Measurements from ENCODE around the gene KCTD16. TPM values are rescaled to one million over a fixed set of nuclear protein-coding genes. Genes with fewer than 3 reads are reported as not detected.

The KCTD16 gene
- total and polyA plus RNA-seq, 2 donors (not counting 1 experiment from before 2014, with no cell fraction given), result not detected

GRCh38 chr5:144374637-144375036 is 204.0 kb downstream of the KCTD16 start:
- H3K4me1 Mint-ChIP-seq, result no peaks in the 10 kb centered on the region
- no peaks in the 10 kb centered on the region for H3K9me3 ChIP-seq (ENCODE audit: control extremely low read depth in 1 of 3, control insufficient read depth in 2 of 3, insufficient read depth in 1 of 3, low read length in 2 of 3)
- no peak overlapping the region for H3K9ac ChIP-seq (ENCODE audit: low read length)
- H3K27me3 Mint-ChIP-seq, result no peaks in the 10 kb centered on the region
- ChIA-PET POLR2A (no interaction called here), CTCF (no interaction called here)
- no peaks in the 10 kb centered on the region for H3K4me1 ChIP-seq (ENCODE audit: control insufficient read depth in 2 of 2, insufficient read depth in 2 of 2, low read length in 2 of 2)
- intact Hi-C loops (cut with micrococcal nuclease), result no loop called here
- no peaks in the 10 kb centered on the region for H3K9me3 Mint-ChIP-seq (ENCODE audit: insufficient read depth)
- no peak overlapping the region for H3K27ac ChIP-seq (ENCODE audit: low read length in 2 of 2)
- H3K4me3 Mint-ChIP-seq, result no peak overlapping the region
- no peaks in the 10 kb centered on the region for H4K20me1 ChIP-seq (ENCODE audit: control insufficient read depth, insufficient read depth, low read length, poor library complexity, severe bottlenecking)
- no peaks in the 10 kb centered on the region for H3K27me3 ChIP-seq (replicated peaks in 1 of 4; ENCODE audit: control extremely low read depth in 1 of 4, control insufficient read depth in 3 of 4, insufficient read depth in 4 of 4, low read length in 3 of 4)
- H2AFZ ChIP-seq (ENCODE audit: insufficient read depth, low read depth, low read length, poor library complexity, severe bottlenecking), result no peak overlapping the region
- no peak for TF ChIP-seq EZH2 (IDR thresholded peaks at IDR 0.05; ENCODE audit: borderline replicate concordance, insufficient read depth, low read depth, low read length, poor library complexity, severe bottlenecking)
- TF ChIP-seq, protein P1, sequence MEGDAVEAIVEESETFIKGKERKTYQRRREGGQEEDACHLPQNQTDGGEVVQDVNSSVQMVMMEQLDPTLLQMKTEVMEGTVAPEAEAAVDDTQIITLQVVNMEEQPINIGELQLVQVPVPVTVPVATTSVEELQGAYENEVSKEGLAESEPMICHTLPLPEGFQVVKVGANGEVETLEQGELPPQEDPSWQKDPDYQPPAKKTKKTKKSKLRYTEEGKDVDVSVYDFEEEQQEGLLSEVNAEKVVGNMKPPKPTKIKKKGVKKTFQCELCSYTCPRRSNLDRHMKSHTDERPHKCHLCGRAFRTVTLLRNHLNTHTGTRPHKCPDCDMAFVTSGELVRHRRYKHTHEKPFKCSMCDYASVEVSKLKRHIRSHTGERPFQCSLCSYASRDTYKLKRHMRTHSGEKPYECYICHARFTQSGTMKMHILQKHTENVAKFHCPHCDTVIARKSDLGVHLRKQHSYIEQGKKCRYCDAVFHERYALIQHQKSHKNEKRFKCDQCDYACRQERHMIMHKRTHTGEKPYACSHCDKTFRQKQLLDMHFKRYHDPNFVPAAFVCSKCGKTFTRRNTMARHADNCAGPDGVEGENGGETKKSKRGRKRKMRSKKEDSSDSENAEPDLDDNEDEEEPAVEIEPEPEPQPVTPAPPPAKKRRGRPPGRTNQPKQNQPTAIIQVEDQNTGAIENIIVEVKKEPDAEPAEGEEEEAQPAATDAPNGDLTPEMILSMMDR (IDR thresholded peaks at IDR 0.05), result no peak
- H3K27ac Mint-ChIP-seq, result no peak overlapping the region
- no peak for ATAC-seq (ENCODE audit: low read depth)
- H3K79me2 ChIP-seq (ENCODE audit: control insufficient read depth, insufficient read depth, low read length), result no peaks in the 10 kb centered on the region
- no peak for DNase-seq
- H3K36me3 ChIP-seq (replicated peaks in 1 of 2; ENCODE audit: control extremely low read depth in 1 of 2, control insufficient read depth in 1 of 2, extremely low read depth in 1 of 2, insufficient read depth in 2 of 2, low read length in 1 of 2), result no peaks in the 10 kb centered on the region
- WGBS (ENCODE audit: insufficient coverage), result no CpG with 5 or more reads among the region's 1 CpG
- H3K4me3 ChIP-seq (ENCODE audit: control extremely low read depth in 1 of 5, extremely low read depth in 1 of 5, insufficient read depth in 1 of 5, low read depth in 2 of 5, low read length in 4 of 5), result no peak overlapping the region
- H3K4me2 ChIP-seq (replicated peaks; ENCODE audit: low read depth, low read length, poor library complexity, severe bottlenecking), result no peak overlapping the region

GRCh38 chr5:144377207-144377606 is 206.5 kb downstream of the KCTD16 start:
- Mint-ChIP-seq H3K27ac (no peak overlapping the region), H3K9me3 (ENCODE audit: insufficient read depth) (peaks cover 2% of the 10 kb centered on the region), H3K4me3 (no peak overlapping the region), H3K27me3 (no peaks in the 10 kb centered on the region), H3K4me1 (no peaks in the 10 kb centered on the region)
- Histone ChIP-seq H3K4me2 (replicated peaks; ENCODE audit: low read depth, low read length, poor library complexity, severe bottlenecking) (no peak overlapping the region), H3K9me3 (ENCODE audit: control extremely low read depth in 1 of 3, control insufficient read depth in 2 of 3, insufficient read depth in 1 of 3, low read length in 2 of 3) (no peaks in the 10 kb centered on the region), H4K20me1 (ENCODE audit: control insufficient read depth, insufficient read depth, low read length, poor library complexity, severe bottlenecking) (no peaks in the 10 kb centered on the region), H3K27me3 (replicated peaks in 1 of 4; ENCODE audit: control extremely low read depth in 1 of 4, control insufficient read depth in 3 of 4, insufficient read depth in 4 of 4, low read length in 3 of 4) (no peaks in the 10 kb centered on the region), H3K36me3 (replicated peaks in 1 of 2; ENCODE audit: control extremely low read depth in 1 of 2, control insufficient read depth in 1 of 2, extremely low read depth in 1 of 2, insufficient read depth in 2 of 2, low read length in 1 of 2) (no peaks in the 10 kb centered on the region), H2AFZ (ENCODE audit: insufficient read depth, low read depth, low read length, poor library complexity, severe bottlenecking) (no peak overlapping the region), H3K9ac (ENCODE audit: low read length) (no peak overlapping the region), H3K27ac (ENCODE audit: low read length in 2 of 2) (no peak overlapping the region), H3K79me2 (ENCODE audit: control insufficient read depth, insufficient read depth, low read length) (no peaks in the 10 kb centered on the region), H3K4me1 (ENCODE audit: control insufficient read depth in 2 of 2, insufficient read depth in 2 of 2, low read length in 2 of 2) (no peaks in the 10 kb centered on the region), H3K4me3 (ENCODE audit: control extremely low read depth in 1 of 5, extremely low read depth in 1 of 5, insufficient read depth in 1 of 5, low read depth in 2 of 5, low read length in 4 of 5) (no peak overlapping the region)
- CTCF ChIA-PET, result no interaction called here
- intact Hi-C loops (cut with micrococcal nuclease), result no loop called here
- POLR2A ChIA-PET, result no interaction called here
- TF ChIP-seq, protein P1 (IDR thresholded peaks at IDR 0.05), result no peak
- no peak for TF ChIP-seq EZH2 (IDR thresholded peaks at IDR 0.05; ENCODE audit: borderline replicate concordance, insufficient read depth, low read depth, low read length, poor library complexity, severe bottlenecking)
- ATAC-seq (ENCODE audit: low read depth), result no peak
- no peak for DNase-seq
